IMR-90 (cell line): Measurements from ENCODE around the gene NKAIN2. TPM values are rescaled to one million over a fixed set of nuclear protein-coding genes. Genes with fewer than 3 reads are reported as not detected.

ENCODE experiments used
- ATAC-seq: fragments of 200-7000 bp; cut with Tn5 transposase; 2 replicates; pipeline ENCODE4 v1.9.1; 2020; ENCODE audit warnings: low read depth, mild to moderate bottlenecking, moderate library complexity
- BruUV-seq: library from RNA; stranded (reverse); fragments of 400-500 nt; replicated peaks from 2 replicates; lab custom pipeline; 2021; lab: Mats Ljungman, UMichigan
- CTCF ChIA-PET: fragments of 300-600 bp; formaldehyde crosslinking; extraction: SDS; loops from one replicate; lab custom pipeline; 2021; ENCODE audit warnings: antibody characterized with exemption; lab: Yijun Ruan, JAX
- POLR2A ChIA-PET: fragments of 300-600 bp; sonication (Branson Sonifier 250); formaldehyde crosslinking; loops from one replicate; lab custom pipeline; 2022; ENCODE audit warnings: antibody characterized with exemption; ENCODE audit not compliant: unreplicated experiment; lab: Charles Lee
- DNase-seq: peaks from one replicate; pipeline ENCODE4 v3.0.0; 2013
- H2AFZ ChIP-seq: replicated peaks from 2 replicates; pipeline ENCODE3; 2013; ENCODE audit warnings: low read length, mild to moderate bottlenecking; ENCODE audit not compliant: poor library complexity
- H2AK5ac ChIP-seq: 2 replicates; pipeline ENCODE4 v1.6.1; 2013; ENCODE audit warnings: low read depth, low read length, inconsistent platforms
- H2AK9ac ChIP-seq: replicated peaks from 2 replicates; pipeline ENCODE3; 2013; ENCODE audit warnings: mild to moderate bottlenecking, low read depth, low read length, moderate library complexity; ENCODE audit not compliant: poor library complexity
- H2BK120ac ChIP-seq: 2 replicates; pipeline ENCODE4 v1.6.1; 2013; ENCODE audit warnings: low read depth, low read length, inconsistent platforms
- H2BK15ac ChIP-seq: 3 replicates; pipeline ENCODE4 v1.6.1; 2013; ENCODE audit warnings: low read depth, low read length, inconsistent platforms
- H2BK20ac ChIP-seq: 2 replicates; pipeline ENCODE4 v1.6.1; 2013; ENCODE audit warnings: low read depth, mild to moderate bottlenecking, inconsistent platforms, low read length, moderate library complexity
- H2BK5ac ChIP-seq: 2 replicates; pipeline ENCODE4 v1.6.1; 2013; ENCODE audit warnings: mild to moderate bottlenecking, low read depth, low read length, inconsistent platforms; ENCODE audit not compliant: poor library complexity, severe bottlenecking
- H3K14ac ChIP-seq: replicated peaks from 2 replicates; pipeline ENCODE4 v1.6.1; 2013; ENCODE audit warnings: low read depth, low read length, inconsistent platforms
- H3K18ac ChIP-seq: 2 replicates; pipeline ENCODE4 v1.6.1; 2013; ENCODE audit warnings: low read depth, low read length, control low read depth
- H3K23ac ChIP-seq: 2 replicates; pipeline ENCODE4 v1.6.1; 2013; ENCODE audit warnings: low read depth, low read length, inconsistent platforms
- H3K27ac ChIP-seq: 2 replicates; pipeline ENCODE4 v1.5.1; 2013; ENCODE audit warnings: mild to moderate bottlenecking, control low read depth, low read length; ENCODE audit not compliant: insufficient read depth
- H3K27me3 ChIP-seq: 2 replicates; pipeline ENCODE4 v1.6.1; 2013; ENCODE audit warnings: low read length; ENCODE audit not compliant: control insufficient read depth, insufficient read depth
- H3K36me3 ChIP-seq: 2 replicates; pipeline ENCODE4 v1.6.1; 2013; ENCODE audit warnings: low read length, mixed read lengths; ENCODE audit not compliant: control insufficient read depth, insufficient read depth
- H3K4ac ChIP-seq: 2 replicates; pipeline ENCODE4 v1.6.1; 2013; ENCODE audit warnings: low read depth, low read length, inconsistent platforms
- H3K4me1 ChIP-seq: 2 replicates; pipeline ENCODE4 v1.6.1; 2013; ENCODE audit warnings: low read length, mixed read lengths; ENCODE audit not compliant: control insufficient read depth, insufficient read depth
- H3K4me2 ChIP-seq: 2 replicates; pipeline ENCODE4 v1.6.1; 2013; ENCODE audit warnings: low read depth, mild to moderate bottlenecking, control low read depth, low read length, moderate library complexity
- H3K4me3 ChIP-seq: 2 replicates; pipeline ENCODE4 v1.5.1; 2013; ENCODE audit warnings: low read depth, mild to moderate bottlenecking, control low read depth, low read length, moderate library complexity; ENCODE audit not compliant: insufficient read depth
- H3K56ac ChIP-seq: 2 replicates; pipeline ENCODE4 v1.6.1; 2013; ENCODE audit warnings: low read length, inconsistent platforms; ENCODE audit not compliant: insufficient read depth; ENCODE audit errors: extremely low read depth
- H3K79me1 ChIP-seq, 2 experiments: 2 replicates each; pipeline ENCODE4 v1.6.1; 2013; ENCODE audit warnings: low read length in 2 of 2, inconsistent platforms in 1 of 2, low read depth in 1 of 2
- H3K9ac ChIP-seq: 2 replicates; pipeline ENCODE4 v1.6.1; 2013; ENCODE audit warnings: low read depth, low read length, control low read depth
- H3K9me1 ChIP-seq: 2 replicates; pipeline ENCODE4 v1.6.1; 2013; ENCODE audit warnings: low read length, inconsistent platforms; ENCODE audit not compliant: insufficient read depth
- H3K9me3 ChIP-seq: 2 replicates; pipeline ENCODE4 v1.6.1; 2013; ENCODE audit warnings: low read length; ENCODE audit not compliant: control insufficient read depth, insufficient read depth
- H4K20me1 ChIP-seq: 2 replicates; pipeline ENCODE4 v1.6.1; 2013; ENCODE audit warnings: low read length, inconsistent platforms; ENCODE audit not compliant: insufficient read depth
- H4K5ac ChIP-seq: 2 replicates; pipeline ENCODE4 v1.6.1; 2013; ENCODE audit warnings: mild to moderate bottlenecking, low read depth, low read length, control low read depth
- H4K8ac ChIP-seq, 2 experiments: 2 replicates each; pipeline ENCODE4 v1.6.1; 2013; ENCODE audit warnings: low read depth in 2 of 2, low read length in 2 of 2, control low read depth in 1 of 2, inconsistent platforms in 1 of 2
- H4K91ac ChIP-seq: 2 replicates; pipeline ENCODE4 v1.6.1; 2013; ENCODE audit warnings: low read depth, low read length, inconsistent platforms; ENCODE audit not compliant: insufficient read depth
- CEBPB ChIP-seq: IDR thresholded peaks from 2 replicates; pipeline ENCODE4 v1.6.1; 2012; ENCODE audit warnings: low read depth, low read length, improper control_type of control experiment
- CHD1 ChIP-seq: IDR thresholded peaks from 2 replicates; pipeline ENCODE4 v1.6.1; 2012; ENCODE audit warnings: low read depth, low read length, improper control_type of control experiment
- MAFK ChIP-seq: IDR thresholded peaks from 2 replicates; pipeline ENCODE4 v1.6.1; 2012; ENCODE audit warnings: low read depth, low read length, improper control_type of control experiment
- POLR2A ChIP-seq: IDR thresholded peaks from 2 replicates; pipeline ENCODE4 v1.6.1; 2012; ENCODE audit warnings: mild to moderate bottlenecking, low read depth, low read length
- RAD21 ChIP-seq: IDR thresholded peaks from 2 replicates; pipeline ENCODE4 v1.6.1; 2012; ENCODE audit warnings: low read length, improper control_type of control experiment
- RFX5 ChIP-seq: IDR thresholded peaks from 2 replicates; pipeline ENCODE4 v1.8.0; 2012; ENCODE audit warnings: low read depth, mild to moderate bottlenecking, low read length, moderate library complexity
- SMC3 ChIP-seq: fragments of 150-350 bp; IDR thresholded peaks from 2 replicates; pipeline ENCODE4 v1.6.1; 2016; ENCODE audit warnings: low read depth, mild to moderate bottlenecking, antibody characterized with exemption, low read length, moderate library complexity
- WGBS, 2 experiments: methylation state at CpG; one replicate each; pipeline versions ENCODE4 v1.1.5 to v1.1.7; 2013; ENCODE audit warnings: missing lambda C conversion rate in 2 of 2; ENCODE audit not compliant: insufficient read length in 1 of 2; ENCODE audit errors: extremely low coverage in 2 of 2; 5-methylcytosine and 5-hydroxymethylcytosine counted together
- dilution Hi-C: fragments of 300-500 bp; cut with HindIII; formaldehyde crosslinking; loops from one replicate; pipeline ENCODE4 v1.14.3; 2018; ENCODE audit warnings: low sequenced_read_pairs; ENCODE audit not compliant: unreplicated experiment
- in situ Hi-C: fragments of 300-500 bp; cut with MboI; formaldehyde crosslinking; loops from 3 replicates; pipeline ENCODE4 v1.14.3; 2019; ENCODE audit warnings: low sequenced_read_pairs, inconsistent platforms, mixed read lengths
- intact Hi-C: fragments of 100-400 bp; cut with micrococcal nuclease; formaldehyde crosslinking; loops from 2 replicates; pipeline ENCODE4 v1.10.0; 2022
- polyA plus RNA-seq, 3 experiments: library from polyadenylated mRNA; depleted of rRNA; stranded (reverse); fragments of >200 nt; gene quantifications; 2 replicates each; pipeline ENCODE4 v1.2.3, GENCODE V29; 2012; ENCODE audit warnings: low replicate concordance in 1 of 3
- total RNA-seq: library from RNA; depleted of rRNA; stranded (reverse); fragments of >200 nt; gene quantifications from 2 replicates; pipeline ENCODE4 v1.2.3, GENCODE V29; 2012

Gene NKAIN2
- total and polyA plus RNA-seq, 2 of the 4 experiments (the other 2 are of a cell fraction) = not detected

GRCh38 chr6:124668028-124668427 is 864.4 kb downstream of the NKAIN2 start:
- Histone ChIP-seq H3K4me2 (no peak overlapping the region), H2BK15ac (no peak overlapping the region), H3K4me3 (no peak overlapping the region), H3K23ac (no peak overlapping the region), H3K9me3 (no peaks in the 10 kb centered on the region), H4K5ac (no peak overlapping the region), H3K18ac (no peak overlapping the region), H3K9ac (no peak overlapping the region), H2BK120ac (no peak overlapping the region), H3K36me3 (no peaks in the 10 kb centered on the region), H3K14ac (no peak overlapping the region), H4K8ac (no peak overlapping the region), H3K56ac (no peak overlapping the region), H3K9me1 (no peaks in the 10 kb centered on the region), H4K91ac (no peak overlapping the region), H2AFZ (no peak overlapping the region), H3K4ac (no peak overlapping the region), H2AK9ac (no peak overlapping the region), H2AK5ac (no peak overlapping the region), H4K20me1 (no peaks in the 10 kb centered on the region), H3K27me3 (no peaks in the 10 kb centered on the region), H2BK5ac (no peak overlapping the region), H3K4me1 (no peaks in the 10 kb centered on the region), H3K27ac (no peak overlapping the region), H2BK20ac (no peak overlapping the region), H3K79me1 (no peaks in the 10 kb centered on the region)
- TF ChIP-seq RFX5 = no peak
- no peak for TF ChIP-seq CHD1
- TF ChIP-seq CEBPB = no peak
- TF ChIP-seq POLR2A = no peak
- TF ChIP-seq RAD21 = no peak
- TF ChIP-seq SMC3 = no peak
- TF ChIP-seq MAFK = no peak
- POLR2A ChIA-PET = no interaction called here
- ATAC-seq (no peak), DNase-seq (no peak)
- BruUV-seq = no TSS peak
- CTCF ChIA-PET = no interaction called here
- in situ Hi-C loops = no loop called here
- intact Hi-C loops = no loop called here
- dilution Hi-C loops = no loop called here
- no CpG with 5 or more reads among the region's 5 CpGs for WGBS, 2 experiments
